OCI-LY3 (cell line): ENCODE measurements around the gene KRTAP19-6.

Source experiments
- CTCF ChIP-seq: fragments of 200-600, 300-600 bp; sonication (generic); IDR thresholded peaks from 2 replicates; pipeline ENCODE4 v1.5.1; 2014; ENCODE audit warnings: antibody characterized with exemption, low read length, low read depth
- EZH2phosphoT487 ChIP-seq: fragments of 200-600 bp; shearing (Covaris generic); IDR thresholded peaks from 2 replicates; pipeline ENCODE4 v1.6.1; 2018; ENCODE audit warnings: antibody characterized with exemption, mixed run types, low read depth

DNA sequence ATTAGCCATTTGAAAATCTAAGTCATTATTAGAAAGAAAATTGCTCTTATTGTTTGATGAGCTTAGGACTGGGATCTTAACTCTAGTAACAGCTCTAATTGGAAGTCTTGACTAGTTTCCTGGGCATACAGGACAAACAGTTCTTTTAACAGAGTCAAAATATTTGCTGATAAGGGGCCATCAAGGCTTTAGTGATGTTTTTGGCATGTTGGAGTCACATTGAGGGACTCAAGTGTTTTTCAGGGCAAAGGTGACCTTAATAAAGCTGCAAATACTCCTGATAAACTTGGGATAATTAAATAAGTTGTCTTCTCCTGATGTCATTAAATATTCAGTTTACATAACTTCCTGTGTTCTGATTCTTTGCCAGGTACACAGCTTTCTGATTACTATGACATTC lies 26.0 kb upstream of the KRTAP19-6 start:
- no peak for TF ChIP-seq CTCF
- TF ChIP-seq EZH2phosphoT487, result no peak
